H1 (cell line): ENCODE data around the gene VSX2. TPM values are rescaled to one million over a fixed set of nuclear protein-coding genes. Genes with fewer than 3 reads are reported as not detected.
A peak's percentile ranks its signal among the peaks of the same experiment; 100 is the strongest.

Experiments
- CTCF ChIA-PET: fragments of 300-600 bp; sonication (Branson Sonifier 250); formaldehyde crosslinking; loops from one replicate; lab custom pipeline; 2021; ENCODE audit not compliant: partially characterized antibody; lab: Charles Lee
- POLR2A ChIA-PET: fragments of 300-600 bp; sonication (Branson Sonifier 250); formaldehyde crosslinking; loops from one replicate; lab custom pipeline; 2021; ENCODE audit warnings: inconsistent platforms; ENCODE audit not compliant: partially characterized antibody; lab: Charles Lee
- DNase-seq, 2 experiments: peaks; one replicate each; pipeline versions ENCODE4 v3.0.0 to v3.0.0-alpha.2; 2010 to 2022; ENCODE audit warnings: low spot score in 2 of 2, low read depth in 1 of 2, mixed read lengths in 1 of 2
- FAIRE-seq: peaks from 2 replicates; lab custom pipeline; 2011; peaks lifted over from hg19 to GRCh38; lab: Jason Lieb, UNC
- H2AFZ ChIP-seq: 2 replicates; pipeline ENCODE4 v1.8.1; 2012; ENCODE audit warnings: low read length, inconsistent platforms
- H2AK5ac ChIP-seq: 2 replicates; pipeline ENCODE4 v1.6.1; 2013; ENCODE audit warnings: low read depth, low read length
- H2BK120ac ChIP-seq: replicated peaks from 2 replicates; pipeline ENCODE3; 2013; ENCODE audit warnings: low read depth, low read length, inconsistent platforms
- H2BK12ac ChIP-seq: 2 replicates; pipeline ENCODE4 v1.6.1; 2013; ENCODE audit warnings: low read depth, low read length
- H2BK15ac ChIP-seq: 2 replicates; pipeline ENCODE4 v1.6.1; 2013; ENCODE audit warnings: low read length
- H2BK20ac ChIP-seq: 2 replicates; pipeline ENCODE4 v1.6.1; 2013; ENCODE audit warnings: low read length
- H2BK5ac ChIP-seq: 2 replicates; pipeline ENCODE4 v1.6.1; 2013; ENCODE audit warnings: low read depth, low read length
- H3K14ac ChIP-seq: 2 replicates; pipeline ENCODE4 v1.6.1; 2013; ENCODE audit warnings: inconsistent platforms; ENCODE audit not compliant: insufficient read length
- H3K18ac ChIP-seq: 2 replicates; pipeline ENCODE4 v1.6.1; 2013; ENCODE audit warnings: low read length; ENCODE audit errors: extremely low read depth
- H3K23ac ChIP-seq: 2 replicates; pipeline ENCODE4 v1.6.1; 2013; ENCODE audit warnings: inconsistent platforms; ENCODE audit not compliant: insufficient read length
- H3K23me2 ChIP-seq: 2 replicates; pipeline ENCODE4 v1.6.1; 2013; ENCODE audit warnings: low read depth, low read length
- H3K27ac ChIP-seq: 2 replicates; pipeline ENCODE4 v1.6.1; 2011; ENCODE audit warnings: low read depth, low read length, inconsistent platforms
- H3K27me3 ChIP-seq, 4 experiments: replicated peaks in 1 of 4; 1 replicate in 1 of 4; 2 replicates in 3 of 4; pipeline versions ENCODE4 v1.6.1 to v1.8.1; 2011 to 2013; ENCODE audit warnings: low read length in 3 of 4, mild to moderate bottlenecking in 3 of 4, inconsistent platforms in 2 of 4, mixed read lengths in 2 of 4, moderate library complexity in 1 of 4; ENCODE audit not compliant: control insufficient read depth in 3 of 4, insufficient read depth in 3 of 4; ENCODE audit errors: extremely low read depth in 1 of 4
- H3K36me3 ChIP-seq, 4 experiments: 2 replicates each; pipeline versions ENCODE4 v1.6.1 to v1.8.1; 2011 to 2013; ENCODE audit warnings: mild to moderate bottlenecking in 4 of 4, low read length in 3 of 4, moderate library complexity in 2 of 4, control low read depth in 1 of 4, inconsistent platforms in 1 of 4; ENCODE audit not compliant: insufficient read depth in 4 of 4, control insufficient read depth in 2 of 4
- H3K4ac ChIP-seq: replicated peaks from 2 replicates; pipeline ENCODE3; 2013; ENCODE audit warnings: low read length, low read depth, mixed read lengths, inconsistent platforms; ENCODE audit not compliant: insufficient read length
- H3K4me1 ChIP-seq, 4 experiments: replicated peaks in 1 of 4; 1 replicate in 1 of 4; 2 replicates in 3 of 4; pipeline versions ENCODE4 v1.6.1 to v1.8.1; 2011 to 2013; ENCODE audit warnings: low read length in 3 of 4, inconsistent platforms in 2 of 4, mixed read lengths in 1 of 4; ENCODE audit not compliant: insufficient read depth in 4 of 4, control insufficient read depth in 3 of 4
- H3K4me2 ChIP-seq, 2 experiments: 2 replicates each; pipeline versions ENCODE4 v1.6.1 to v1.8.1; 2011 to 2013; ENCODE audit warnings: low read depth in 2 of 2, low read length in 2 of 2, control low read depth in 1 of 2, inconsistent platforms in 1 of 2, mild to moderate bottlenecking in 1 of 2; ENCODE audit not compliant: insufficient read depth in 1 of 2
- H3K4me3 ChIP-seq, 4 experiments: fragments of 200-600, 300-600 bp in 1 of 4; sonication (generic), shearing (Covaris generic), sonication (Bioruptor Twin) in 1 of 4; 2 replicates each; pipeline versions ENCODE4 v1.5.1 to v1.8.1; 2011 to 2016; ENCODE audit warnings: low read length in 4 of 4, low read depth in 3 of 4, control low read depth in 2 of 4, inconsistent platforms in 2 of 4, mild to moderate bottlenecking in 2 of 4, mixed read lengths in 1 of 4, moderate library complexity in 1 of 4; ENCODE audit not compliant: insufficient read depth in 2 of 4; ENCODE audit errors: extremely low read depth in 1 of 4
- H3K56ac ChIP-seq: replicated peaks from 2 replicates; pipeline ENCODE3; 2013; ENCODE audit warnings: low read depth, mild to moderate bottlenecking, mixed read lengths, low read length, inconsistent platforms; ENCODE audit not compliant: insufficient read length
- H3K79me1 ChIP-seq: 2 replicates; pipeline ENCODE4 v1.6.1; 2013; ENCODE audit warnings: low read depth, low read length, control low read depth
- H3K79me2 ChIP-seq, 2 experiments: 2 replicates each; pipeline versions ENCODE4 v1.6.1 to v1.8.1; 2012 to 2013; ENCODE audit warnings: low read length in 2 of 2, mild to moderate bottlenecking in 2 of 2, inconsistent platforms in 1 of 2; ENCODE audit not compliant: insufficient read depth in 2 of 2, control insufficient read depth in 1 of 2
- H3K9ac ChIP-seq, 4 experiments: replicated peaks in 1 of 4; 1 replicate in 1 of 4; 2 replicates in 3 of 4; pipeline versions ENCODE4 v1.6.1 to v1.8.1; 2011 to 2013; ENCODE audit warnings: low read depth in 3 of 4, low read length in 3 of 4, control low read depth in 2 of 4, mild to moderate bottlenecking in 2 of 4, moderate library complexity in 2 of 4, inconsistent platforms in 1 of 4; ENCODE audit errors: extremely low read depth in 1 of 4
- H3K9me3 ChIP-seq, 2 experiments: 2 replicates each; pipeline versions ENCODE4 v1.6.1 to v1.8.1; 2012 to 2013; ENCODE audit warnings: mild to moderate bottlenecking in 2 of 2, moderate library complexity in 2 of 2, control low read depth in 1 of 2, inconsistent platforms in 1 of 2, low read depth in 1 of 2, low read length in 1 of 2, mixed read lengths in 1 of 2; ENCODE audit not compliant: insufficient read depth in 2 of 2
- H4K20me1 ChIP-seq, 2 experiments: replicated peaks in 1 of 2; 2 replicates each; pipeline versions ENCODE3 to v1.8.1; 2011 to 2013; ENCODE audit warnings: inconsistent platforms in 2 of 2, low read length in 2 of 2, mild to moderate bottlenecking in 1 of 2; ENCODE audit not compliant: insufficient read depth in 2 of 2, control insufficient read depth in 1 of 2
- H4K5ac ChIP-seq: 2 replicates; pipeline ENCODE4 v1.6.1; 2013; ENCODE audit warnings: low read length, low read depth, mixed read lengths, inconsistent platforms; ENCODE audit not compliant: insufficient read length
- H4K8ac ChIP-seq: 2 replicates; pipeline ENCODE4 v1.8.0; 2013; ENCODE audit warnings: mild to moderate bottlenecking, moderate library complexity, low read length, inconsistent platforms; ENCODE audit not compliant: insufficient read depth; ENCODE audit errors: extremely low read depth
- H4K91ac ChIP-seq: replicated peaks from 2 replicates; pipeline ENCODE3; 2013; ENCODE audit warnings: low read length, mixed read lengths, inconsistent platforms; ENCODE audit not compliant: insufficient read length
- BCL11A ChIP-seq, 2 experiments: IDR thresholded peaks; one replicate each; pipeline ENCODE4 v1.6.1; 2011; ENCODE audit warnings: low read depth in 2 of 2, low read length in 2 of 2, mild to moderate bottlenecking in 2 of 2
- CBX8 ChIP-seq: fragments of 300-800, 300-1000 bp; sonication (generic); IDR thresholded peaks from 2 replicates; pipeline ENCODE4 v1.7.1; 2016; ENCODE audit warnings: low read depth, low read length, borderline replicate concordance
- EZH2 ChIP-seq: fragments of 200-600 bp; sonication (generic); IDR thresholded peaks from 2 replicates; pipeline ENCODE4 v1.7.1; 2012; ENCODE audit warnings: low read depth, mild to moderate bottlenecking, moderate library complexity, low read length, inconsistent platforms; ENCODE audit not compliant: severe bottlenecking
- GABPA ChIP-seq: IDR thresholded peaks from 2 replicates; pipeline ENCODE4 v1.6.1; 2011; ENCODE audit warnings: mild to moderate bottlenecking, low read length, moderate library complexity, borderline replicate concordance; ENCODE audit not compliant: insufficient read depth
- MAX ChIP-seq: IDR thresholded peaks from 2 replicates; pipeline ENCODE4 v1.6.1; 2012; ENCODE audit warnings: inconsistent platforms
- NANOG ChIP-seq: IDR thresholded peaks from 2 replicates; pipeline ENCODE4 v1.6.1; 2011; ENCODE audit warnings: low read length, low read depth, mild to moderate bottlenecking, inconsistent platforms; ENCODE audit not compliant: insufficient read depth, poor library complexity, severe bottlenecking
- PHF8 ChIP-seq: fragments of 200-600 bp; sonication (generic); conservative IDR thresholded peaks from 2 replicates; pipeline ENCODE4 v1.7.1; 2012; ENCODE audit warnings: low read depth, mild to moderate bottlenecking, inconsistent platforms, low read length, moderate library complexity
- POLR2A ChIP-seq, 2 experiments: IDR thresholded peaks; 1 replicate in 1 of 2; 2 replicates in 1 of 2; pipeline ENCODE4 v1.6.1; 2011; ENCODE audit warnings: low read depth in 2 of 2, low read length in 2 of 2, mild to moderate bottlenecking in 2 of 2; ENCODE audit errors: control extremely low read depth in 1 of 2
- SIRT6 ChIP-seq: IDR thresholded peaks from one replicate; pipeline ENCODE4 v1.7.1; 2012; ENCODE audit warnings: low read length, inconsistent platforms
- SUZ12 ChIP-seq: fragments of 200-600 bp; sonication (generic); IDR thresholded peaks from 2 replicates; pipeline ENCODE4 v1.6.1; 2012; ENCODE audit warnings: mild to moderate bottlenecking, inconsistent platforms, low read length, moderate library complexity, mixed read lengths
- TAF1 ChIP-seq: IDR thresholded peaks from 2 replicates; pipeline ENCODE4 v1.6.1; 2011; ENCODE audit warnings: mild to moderate bottlenecking, low read depth, low read length
- TBP ChIP-seq: IDR thresholded peaks from 2 replicates; pipeline ENCODE4 v1.6.1; 2011; ENCODE audit warnings: low read depth, low read length, improper control_type of control experiment
- ZNF274 ChIP-seq: IDR thresholded peaks from 2 replicates; pipeline ENCODE4 v1.7.0; 2012; ENCODE audit warnings: low read length, borderline replicate concordance; ENCODE audit errors: extremely low read depth
- whole genome bisulfite sequencing, 2 experiments: shearing (Covaris generic) in 1 of 2; methylation state at CpG; one replicate each; pipeline versions ENCODE4 v1.1.6 to v1.1.7; 2013 to 2015; ENCODE audit warnings: low lambda C conversion rate in 2 of 2, mixed read lengths in 2 of 2, inconsistent platforms in 1 of 2, low coverage in 1 of 2, missing lambda C conversion rate in 1 of 2; ENCODE audit not compliant: insufficient replicate concordance in 2 of 2, insufficient coverage in 1 of 2, insufficient read length in 1 of 2; ENCODE audit errors: extremely low coverage in 1 of 2, missing lambda C conversion rate in 1 of 2; 5-methylcytosine and 5-hydroxymethylcytosine counted together
- polyA plus RNA-seq, 7 experiments: library from polyadenylated mRNA; depleted of rRNA in 3 of 7; stranded (reverse) in 5 of 7; unstranded in 2 of 7; fragments of >200 nt in 5 of 7; fragments of 200-250 nt in 2 of 7; gene quantifications; 1 replicate in 5 of 7; 2 replicates in 1 of 7; 4 replicates in 1 of 7; pipeline versions ENCODE4 v1.2.1 to v1.2.3, GENCODE V29; 2011 to 2013; ENCODE audit warnings: missing spikeins in 2 of 7, mixed read lengths in 2 of 7
- total RNA-seq: library from RNA; stranded (reverse); fragmentation: NEBNext Ultra II Directional; extraction: Animal tissue kit (Norgen Biotek cat#: 25700); gene quantifications from 2 replicates; pipeline ENCODE4 v1.2.1, GENCODE V29; 2021

Gene VSX2
- total and polyA plus RNA-seq, 2 of the 8 experiments (the other 6 are each of a cell fraction or from before 2014, with no cell fraction given): 0.08 to 0.22 TPM

DNA sequence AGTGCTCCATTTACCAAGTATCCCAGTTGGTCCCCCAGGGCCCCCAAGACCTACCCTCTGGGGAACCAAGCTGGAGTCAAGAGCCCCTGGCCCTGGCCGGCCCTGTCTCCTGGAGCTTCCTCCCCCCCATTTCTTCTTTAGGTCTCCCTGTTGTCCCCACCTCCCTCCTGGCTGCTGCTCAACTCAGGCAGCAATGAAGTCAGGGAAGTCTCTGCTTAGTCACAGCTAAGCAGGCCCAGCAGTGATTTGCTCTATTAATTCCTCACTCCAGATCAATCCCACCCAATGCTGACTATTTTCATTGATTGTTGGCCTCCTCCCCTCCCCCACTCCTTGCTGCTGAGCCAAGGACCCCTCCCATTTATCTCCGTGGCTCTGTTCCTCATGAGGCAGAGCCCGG lies 28.3 kb downstream of the VSX2 start:
- H3K27ac ChIP-seq: no peak overlapping the region
- TF ChIP-seq MAX (no peak), GABPA (no peak), TAF1 (no peak), BCL11A (IDR thresholded peaks at IDR 0.05; ENCODE audit: low read depth in 2 of 2, low read length in 2 of 2) (no peak), PHF8 (no peak), POLR2A (IDR thresholded peaks at IDR 0.05; ENCODE audit: control extremely low read depth in 1 of 2, low read depth in 2 of 2, low read length in 2 of 2) (no peak), SIRT6 (no peak), CBX8 (no peak), ZNF274 (no peak), TBP (no peak), EZH2 (no peak), NANOG (no peak), SUZ12 (no peak)
- H3K9ac ChIP-seq: no peak overlapping the region
- H3K14ac ChIP-seq: no peak overlapping the region
- H4K91ac ChIP-seq: no peak overlapping the region
- H2AFZ ChIP-seq: peak overlapping the region; percentile 74
- H3K4ac ChIP-seq: no peak overlapping the region
- no peak overlapping the region for H3K56ac ChIP-seq
- H3K18ac ChIP-seq: no peak overlapping the region
- FAIRE-seq: no peak
- H2BK12ac ChIP-seq: no peak overlapping the region
- H3K4me2 ChIP-seq: no peak overlapping the region
- 62% methylated on average over 3 of the region's 3 CpGs; no CpG with 5 or more reads in 1 of the 2 experiments for WGBS, 2 experiments
- CTCF ChIA-PET: interaction anchor here (1.1 to 5.5 kb wide), 8 partner anchors 9 to 58 kb away, joined by 3 to 36 read pairs (median 6); no protein-coding TSS in a partner anchor
- H3K79me1 ChIP-seq: no peaks in the 10 kb centered on the region
- H2BK20ac ChIP-seq: no peak overlapping the region
- no peak overlapping the region for H2BK120ac ChIP-seq
- H3K79me2 ChIP-seq: no peaks in the 10 kb centered on the region
- no peak overlapping the region for H2AK5ac ChIP-seq
- peaks cover 0 to 3% (median 1%) of the 10 kb centered on the region in 4 experiments; a peak in 2 of 7 replicates for H3K4me1 ChIP-seq
- no peaks in the 10 kb centered on the region for H4K20me1 ChIP-seq
- H4K5ac ChIP-seq: no peak overlapping the region
- H3K27me3 ChIP-seq: no peaks in the 10 kb centered on the region; a peak in 1 of 7 replicates
- no peak overlapping the region for H2BK15ac ChIP-seq
- H3K23ac ChIP-seq: no peak overlapping the region
- POLR2A ChIA-PET: interaction anchor here (1.3 to 6.9 kb wide), 2 partner anchors 9 to 14 kb away, joined by 3 to 40 read pairs; no protein-coding TSS in a partner anchor
- no peaks in the 10 kb centered on the region for H3K36me3 ChIP-seq
- H3K4me3 ChIP-seq: no peak overlapping the region
- no peak overlapping the region for H4K8ac ChIP-seq
- no peak overlapping the region for H2BK5ac ChIP-seq
- no peak for DNase-seq
- no peaks in the 10 kb centered on the region for H3K9me3 ChIP-seq
- H3K23me2 ChIP-seq: no peaks in the 10 kb centered on the region
